Activated T-cell treated with anti-CD3 and anti-CD28 coated beads, Interleukin-2, amount 50 U/mL, for 24 hours (primary cell): ENCODE measurements around the gene TGM2.
A peak's percentile ranks its signal among the peaks of the same experiment; 100 is the strongest.
"Not testable (repeated sequence)": the region's sequence is repeated elsewhere in the genome, so short reads cannot be mapped to it uniquely, and the experiment has no call there.

ENCODE experiments used
- DNase-seq: peaks from one replicate; pipeline ENCODE4 v3.0.0-alpha.2; 2020
- H3K27ac Mint-ChIP-seq: 2 replicates; pipeline ENCODE4 v1.8.0; 2020; ENCODE audit warnings: mild to moderate bottlenecking, mixed read lengths
- H3K27me3 Mint-ChIP-seq: 2 replicates; pipeline ENCODE4 v1.8.0; 2020; ENCODE audit warnings: mixed read lengths
- H3K36me3 Mint-ChIP-seq: 2 replicates; pipeline ENCODE4 v1.8.0; 2020; ENCODE audit warnings: low read depth, mixed read lengths
- H3K4me1 Mint-ChIP-seq: 2 replicates; pipeline ENCODE4 v1.8.0; 2020; ENCODE audit warnings: low read depth, mixed read lengths
- H3K4me3 Mint-ChIP-seq: 2 replicates; pipeline ENCODE4 v1.8.0; 2020; ENCODE audit warnings: mild to moderate bottlenecking, moderate library complexity, mixed read lengths
- H3K9me3 Mint-ChIP-seq: 2 replicates; pipeline ENCODE4 v1.8.0; 2020; ENCODE audit warnings: mixed read lengths

TGM2 gene

DNA sequence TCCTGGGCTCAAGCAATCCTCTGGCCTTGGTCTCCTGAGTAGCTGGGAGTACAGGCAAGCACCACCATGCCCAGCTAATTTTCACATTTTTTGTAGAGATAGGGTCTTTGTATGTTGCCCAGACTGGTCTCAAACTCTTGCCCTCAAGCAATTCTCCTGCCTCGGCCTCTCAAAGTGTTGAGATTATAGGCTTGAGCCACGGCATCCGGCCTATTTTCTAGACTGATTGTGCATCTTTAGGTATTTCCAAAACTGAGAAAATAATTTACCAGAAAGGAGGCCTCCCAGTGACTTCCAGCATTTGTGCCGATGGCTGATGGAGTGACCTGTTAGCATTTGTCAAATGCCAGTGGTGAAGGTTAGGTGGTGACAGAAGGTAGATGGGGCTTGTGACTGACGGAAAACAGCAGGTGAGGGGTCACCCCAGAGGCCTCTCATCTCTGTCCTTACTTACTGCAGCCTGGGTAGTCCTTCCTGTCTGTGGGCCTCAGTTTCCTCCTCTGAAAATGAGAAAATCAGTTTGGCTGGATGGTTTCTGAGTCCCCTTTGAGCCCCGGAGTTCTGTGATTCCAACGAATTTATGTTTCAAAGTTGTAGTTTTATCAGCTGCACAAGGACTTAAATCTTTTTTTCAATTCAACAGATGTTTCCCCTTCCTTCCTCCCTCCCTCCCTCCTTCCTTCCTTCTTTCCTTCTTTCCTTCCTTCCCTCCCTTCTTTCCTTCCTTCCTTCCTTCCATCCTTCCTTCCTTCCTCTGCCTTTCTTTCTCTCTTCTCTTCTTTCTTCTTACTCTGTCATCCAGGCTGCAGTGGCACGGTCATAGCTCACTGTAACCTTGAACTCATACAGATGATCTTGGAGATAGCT, 53.5 kb downstream of the TGM2 start:
- Mint-ChIP-seq H3K4me1 (no peaks in the 10 kb centered on the region), H3K4me3 (no peak overlapping the region), H3K27ac (no peak overlapping the region), H3K27me3 (no peaks in the 10 kb centered on the region), H3K9me3 (no peaks in the 10 kb centered on the region), H3K36me3 (no peaks in the 10 kb centered on the region)
- no peak for DNase-seq

DNA sequence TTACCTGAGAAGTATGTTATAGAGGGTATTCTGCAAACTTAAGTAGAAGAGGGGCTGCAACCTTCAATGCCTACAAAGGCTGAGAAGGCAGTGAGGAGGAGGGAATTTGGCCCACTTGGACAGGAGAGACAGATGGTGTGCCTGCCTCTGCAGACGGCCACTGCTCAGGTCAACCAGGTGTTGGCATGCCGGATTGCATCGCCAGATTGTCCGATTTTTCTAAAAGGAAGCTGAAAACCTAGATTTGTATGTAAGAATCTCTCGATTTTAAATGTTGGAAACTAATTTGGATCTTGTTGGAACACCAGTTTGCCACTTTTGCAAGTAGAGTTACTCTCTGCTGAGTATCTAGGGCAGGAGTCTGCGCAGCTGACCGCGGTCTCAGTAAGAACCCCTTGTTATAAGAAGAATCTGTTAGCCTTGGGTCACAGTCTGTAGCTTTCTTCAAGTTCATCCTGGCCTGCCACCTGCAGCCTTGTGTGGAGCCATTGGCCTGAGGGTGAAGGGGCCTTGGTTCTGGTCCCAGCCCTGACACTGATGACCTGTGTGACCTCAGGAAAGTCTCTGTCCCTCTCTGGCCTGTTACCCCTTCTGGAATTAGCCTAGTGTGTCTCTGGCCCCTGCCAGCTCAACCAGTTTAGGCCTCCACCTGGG, 54.4 kb downstream of the TGM2 start:
- H3K27ac Mint-ChIP-seq, result no peak overlapping the region
- H3K36me3 Mint-ChIP-seq, result no peaks in the 10 kb centered on the region
- H3K4me3 Mint-ChIP-seq, result no peak overlapping the region
- H3K4me1 Mint-ChIP-seq, result no peaks in the 10 kb centered on the region
- H3K27me3 Mint-ChIP-seq, result no peaks in the 10 kb centered on the region
- H3K9me3 Mint-ChIP-seq, result no peaks in the 10 kb centered on the region
- DNase-seq, result no peak

DNA sequence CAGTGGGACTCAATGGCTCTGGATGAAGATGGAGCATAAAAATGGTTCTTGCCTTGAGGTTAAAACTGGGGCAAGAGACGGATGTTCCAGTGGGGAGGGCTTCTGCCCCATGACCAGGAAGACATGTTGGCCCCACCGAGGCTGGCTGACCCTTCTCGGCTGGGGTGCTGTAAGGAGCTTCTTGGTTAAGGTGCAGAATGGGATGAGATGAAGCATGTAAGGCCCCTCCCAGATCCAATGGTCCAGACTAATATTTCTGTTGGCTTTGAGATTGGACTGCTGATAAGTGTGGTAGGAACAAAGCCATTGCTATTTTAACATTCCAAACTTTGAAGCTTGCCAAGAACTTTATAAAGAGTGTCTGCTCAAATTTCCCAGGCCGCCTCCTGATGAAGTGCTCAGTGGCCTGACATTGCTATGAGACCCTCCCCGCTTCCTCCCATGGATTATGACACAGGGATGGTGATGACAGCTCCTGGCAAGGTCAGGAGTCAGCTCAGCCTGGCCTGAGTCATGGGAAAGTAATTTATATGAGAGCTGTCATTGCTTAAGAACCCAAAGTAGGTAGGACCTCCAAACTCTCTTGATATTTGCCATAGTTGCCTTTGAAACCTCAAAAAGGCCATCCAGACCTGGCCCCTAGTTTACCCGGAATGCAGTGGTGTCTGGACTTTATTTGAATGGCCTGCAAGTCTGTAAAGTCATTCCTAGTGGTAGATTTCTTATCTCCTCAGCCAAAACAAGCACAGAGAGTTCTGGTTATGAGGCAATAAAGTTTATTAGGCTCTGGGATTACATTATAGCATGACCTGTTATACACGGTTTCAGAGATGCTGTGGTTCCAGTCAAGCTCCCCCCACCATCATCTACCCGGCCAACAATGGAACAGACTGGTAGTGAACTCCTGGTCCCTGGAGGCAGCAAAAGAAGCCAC, 55.2 kb downstream of the TGM2 start:
- H3K4me1 Mint-ChIP-seq, result no peaks in the 10 kb centered on the region
- no peaks in the 10 kb centered on the region for H3K27me3 Mint-ChIP-seq
- H3K27ac Mint-ChIP-seq, result no peak overlapping the region
- H3K36me3 Mint-ChIP-seq, result no peaks in the 10 kb centered on the region
- no peak overlapping the region for H3K4me3 Mint-ChIP-seq
- H3K9me3 Mint-ChIP-seq, result no peaks in the 10 kb centered on the region
- no peak for DNase-seq

GRCh38 chr20:38108986-38109541, 56.0 kb downstream of the TGM2 start:
- no peaks in the 10 kb centered on the region for H3K9me3 Mint-ChIP-seq
- no peak overlapping the region for H3K27ac Mint-ChIP-seq
- no peaks in the 10 kb centered on the region for H3K27me3 Mint-ChIP-seq
- no peaks in the 10 kb centered on the region for H3K4me1 Mint-ChIP-seq
- H3K4me3 Mint-ChIP-seq, result no peak overlapping the region
- H3K36me3 Mint-ChIP-seq, result no peaks in the 10 kb centered on the region
- no peak for DNase-seq

DNA sequence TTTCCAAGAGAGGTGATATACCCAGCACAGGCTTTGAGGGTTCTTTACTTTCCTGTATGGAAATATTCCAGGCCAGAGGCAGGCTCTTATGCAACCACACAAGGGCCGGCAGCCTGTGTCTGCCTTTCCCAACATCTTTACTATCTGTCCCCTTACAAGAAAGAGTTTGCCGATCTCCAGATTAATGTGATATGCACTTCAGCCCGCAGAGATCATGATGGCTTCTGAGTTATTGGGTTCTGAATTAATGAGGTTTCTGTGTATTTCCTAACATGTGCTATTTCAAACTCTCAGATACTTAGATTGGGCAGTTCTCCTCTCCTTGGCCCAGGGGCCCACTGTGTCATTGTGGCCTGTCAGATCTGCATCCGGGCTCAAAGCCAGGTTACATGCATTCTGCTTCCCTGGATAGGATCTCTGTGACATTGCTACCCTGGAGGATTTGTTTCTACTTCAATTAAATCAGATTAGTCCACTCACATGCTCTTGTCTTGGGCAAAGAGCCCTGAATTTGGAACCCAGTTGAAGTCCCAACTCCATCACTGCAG, 56.6 kb downstream of the TGM2 start:
- no peaks in the 10 kb centered on the region for H3K36me3 Mint-ChIP-seq
- no peak overlapping the region for H3K4me3 Mint-ChIP-seq
- H3K4me1 Mint-ChIP-seq, result no peaks in the 10 kb centered on the region
- DNase-seq, result no peak
- no peaks in the 10 kb centered on the region for H3K9me3 Mint-ChIP-seq
- H3K27me3 Mint-ChIP-seq, result no peaks in the 10 kb centered on the region
- no peak overlapping the region for H3K27ac Mint-ChIP-seq

GRCh38 chr20:38107916-38108315, 57.2 kb downstream of the TGM2 start:
- not testable (repeated sequence) for DNase-seq, H3K4me1 Mint-ChIP-seq, H3K27me3 Mint-ChIP-seq, H3K36me3 Mint-ChIP-seq, H3K27ac Mint-ChIP-seq, H3K4me3 Mint-ChIP-seq, H3K9me3 Mint-ChIP-seq

DNA sequence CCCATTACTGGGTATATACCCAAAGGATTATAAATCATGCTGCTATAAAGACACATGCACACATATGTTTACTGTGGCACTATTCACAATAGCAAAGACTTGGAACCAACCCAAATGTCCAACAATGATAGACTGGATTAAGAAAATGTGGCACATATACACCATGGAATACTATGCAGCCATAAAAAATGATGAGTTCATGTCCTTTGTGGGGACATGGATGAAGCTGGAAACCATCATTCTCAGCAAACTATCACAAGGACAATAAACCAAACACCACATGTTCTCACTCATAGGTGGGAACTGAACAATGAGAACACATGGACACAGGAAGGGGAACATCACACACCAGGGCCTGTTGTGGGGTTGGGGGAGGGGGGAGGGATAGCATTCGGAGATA, 57.7 kb downstream of the TGM2 start:
- not testable (repeated sequence) for H3K36me3 Mint-ChIP-seq, H3K9me3 Mint-ChIP-seq, H3K4me1 Mint-ChIP-seq, H3K4me3 Mint-ChIP-seq, H3K27ac Mint-ChIP-seq, H3K27me3 Mint-ChIP-seq, DNase-seq

DNA sequence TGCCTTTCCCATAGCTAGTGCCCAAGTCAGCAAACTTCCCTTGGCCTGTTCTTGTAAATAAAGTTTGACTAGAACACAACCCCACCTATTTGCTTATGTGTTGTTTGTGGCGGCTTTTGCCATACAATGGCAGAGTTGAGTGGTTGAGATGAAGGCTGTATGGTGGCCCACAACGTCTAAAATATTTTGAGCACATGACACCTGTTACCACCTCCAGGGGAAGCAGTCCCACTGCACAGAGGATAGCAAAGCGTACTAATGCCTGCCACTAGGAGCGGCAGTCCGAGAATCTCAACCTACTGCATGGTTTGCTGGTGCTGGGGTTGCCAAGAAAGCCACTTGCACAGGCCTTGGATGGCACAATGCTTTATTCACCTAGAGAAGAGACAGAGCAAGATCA, 58.6 kb downstream of the TGM2 start:
- H3K27me3 Mint-ChIP-seq, result no peaks in the 10 kb centered on the region
- no peaks in the 10 kb centered on the region for H3K9me3 Mint-ChIP-seq
- no peak overlapping the region for H3K4me3 Mint-ChIP-seq
- no peaks in the 10 kb centered on the region for H3K4me1 Mint-ChIP-seq
- no peak overlapping the region for H3K27ac Mint-ChIP-seq
- no peak for DNase-seq
- H3K36me3 Mint-ChIP-seq, result no peaks in the 10 kb centered on the region

DNA sequence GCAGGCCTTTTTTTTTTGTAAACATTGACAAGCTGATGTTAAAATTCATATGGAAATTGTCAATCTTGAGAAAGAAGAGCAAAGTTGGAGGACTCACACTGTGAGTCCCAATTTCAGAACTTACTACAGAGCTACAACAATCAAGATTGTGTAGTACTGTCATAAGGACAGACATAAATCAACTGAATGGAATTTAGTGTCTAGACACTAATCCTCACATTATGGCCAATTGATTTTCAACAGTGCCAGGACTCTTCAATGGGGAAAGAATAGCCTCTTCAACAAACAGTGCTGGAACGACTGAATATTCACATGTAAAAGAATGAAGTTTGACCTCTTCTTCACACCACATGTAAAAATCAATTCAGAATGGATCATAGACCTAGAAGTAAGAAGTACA, 60.8 kb downstream of the TGM2 start:
- no peak for DNase-seq
- Mint-ChIP-seq H3K4me3 (no peak overlapping the region), H3K27me3 (no peaks in the 10 kb centered on the region), H3K9me3 (peaks cover 7% of the 10 kb centered on the region), H3K36me3 (no peaks in the 10 kb centered on the region), H3K27ac (no peak overlapping the region), H3K4me1 (no peaks in the 10 kb centered on the region)

- H3K4me3 Mint-ChIP-seq, H3K4me1 Mint-ChIP-seq, DNase-seq, H3K27ac Mint-ChIP-seq, H3K9me3 Mint-ChIP-seq, H3K27me3 Mint-ChIP-seq, H3K36me3 Mint-ChIP-seq: not testable (repeated sequence)
Observed at GRCh38 chr20:38102206-38102605, 62.9 kb downstream of the TGM2 start.

DNA sequence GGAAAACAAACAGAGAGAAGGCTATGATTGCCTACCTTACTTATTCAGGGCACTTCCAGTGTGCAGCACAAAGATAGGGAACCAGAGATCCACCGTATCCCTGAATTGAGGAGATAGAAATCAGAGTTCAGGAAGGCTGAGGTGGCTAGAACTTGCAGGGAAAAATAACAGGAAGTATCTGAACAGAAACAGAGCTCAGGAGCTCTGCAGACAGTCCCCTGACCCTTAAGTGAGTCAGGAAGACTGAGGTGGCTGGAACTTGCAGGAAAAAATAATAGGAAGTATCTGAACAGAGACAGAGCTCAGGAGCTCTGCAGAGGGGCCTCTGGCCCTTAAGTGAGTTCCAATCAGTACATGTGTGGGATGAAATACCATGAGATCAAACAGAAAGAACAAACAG, 66.1 kb downstream of the TGM2 start:
- no peaks in the 10 kb centered on the region for H3K27me3 Mint-ChIP-seq
- no peak for DNase-seq
- H3K4me3 Mint-ChIP-seq, result no peak overlapping the region
- no peak overlapping the region for H3K27ac Mint-ChIP-seq
- peaks cover 7% of the 10 kb centered on the region for H3K36me3 Mint-ChIP-seq
- peaks cover 14% of the 10 kb centered on the region for H3K4me1 Mint-ChIP-seq
- H3K9me3 Mint-ChIP-seq, result peaks cover 7% of the 10 kb centered on the region

- Mint-ChIP-seq H3K9me3 (peaks cover 4% of the 10 kb centered on the region), H3K27me3 (no peaks in the 10 kb centered on the region), H3K27ac (peak overlapping the region; percentile 37), H3K36me3 (peaks cover 41% of the 10 kb centered on the region), H3K4me1 (peaks cover 36% of the 10 kb centered on the region), H3K4me3 (no peak overlapping the region)
- DNase-seq, result no peak
Observed at GRCh38 chr20:38095017-38095686, 69.9 kb downstream of the TGM2 start.

DNA sequence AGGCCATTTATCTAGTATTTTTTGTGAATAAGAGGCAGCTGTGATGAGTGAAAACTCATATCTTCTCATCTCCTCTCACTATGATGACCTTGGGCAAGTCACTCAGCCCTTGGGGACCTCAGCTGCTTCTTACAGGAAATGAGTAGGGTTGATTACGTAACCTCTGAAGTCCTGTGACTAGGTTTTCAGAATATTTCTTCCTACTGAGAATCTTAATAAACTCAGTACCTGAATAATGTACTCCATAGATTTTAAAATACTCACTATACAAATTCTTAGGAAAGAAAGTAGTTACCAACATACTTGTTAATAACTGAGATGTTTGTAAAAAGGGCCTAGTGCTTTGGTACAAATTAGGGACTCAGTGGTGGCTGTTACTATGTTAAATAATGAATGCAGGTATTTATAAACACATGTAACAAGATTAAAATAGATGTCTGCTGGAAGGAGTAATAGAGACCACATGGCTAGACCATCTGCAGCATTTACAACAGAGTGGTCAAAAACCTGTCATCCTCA, 70.6 kb downstream of the TGM2 start:
- Mint-ChIP-seq H3K9me3 (no peaks in the 10 kb centered on the region), H3K36me3 (peaks cover 48% of the 10 kb centered on the region), H3K27ac (peak overlapping the region; percentile 37), H3K4me1 (peaks cover 36% of the 10 kb centered on the region), H3K4me3 (no peak overlapping the region), H3K27me3 (no peaks in the 10 kb centered on the region)
- no peak for DNase-seq
